ENCODE results near the gene HNRNPM. TPM values are rescaled to one million over a fixed set of nuclear protein-coding genes. Genes with fewer than 3 reads are reported as not detected.

The HNRNPM gene
- total and polyA plus RNA-seq, 2 experiments from 2014 or later: 69.3 to 159 TPM

GRCh38 chr19:8487137-8487851, 42.5 kb downstream of the HNRNPM start:
- no peak for TF ChIP-seq CTCF (IDR thresholded peaks at IDR 0.05; ENCODE audit: poor library complexity)
- no peak for TF ChIP-seq EZH2phosphoT487 (IDR thresholded peaks at IDR 0.05; ENCODE audit: low read depth, severe bottlenecking, unreplicated experiment)
- TF ChIP-seq EZH2 (IDR thresholded peaks at IDR 0.05; ENCODE audit: borderline replicate concordance): no peak
- Histone ChIP-seq H3K9me2 (replicated peaks; ENCODE audit: insufficient read depth) (no peaks in the 10 kb centered on the region), H3K79me2 (peaks cover 19% of the 10 kb centered on the region), H4K20me1 (ENCODE audit: insufficient read depth, poor library complexity, severe bottlenecking) (peaks cover 31% of the 10 kb centered on the region), H3K4me3 (no peak overlapping the region), H3K4me1 (ENCODE audit: insufficient read depth) (no peaks in the 10 kb centered on the region), H3K9me3 (ENCODE audit: low read depth) (no peaks in the 10 kb centered on the region), H3K27ac (no peak overlapping the region), H3K27me3 (no peaks in the 10 kb centered on the region), H3K36me3 (replicated peaks; ENCODE audit: insufficient read depth, low read depth) (no peaks in the 10 kb centered on the region), H2AFZ (no peak overlapping the region), H3K4me2 (no peak overlapping the region)
- DNase-seq (ENCODE audit: low spot score): no peak
- WGBS (ENCODE audit: low lambda C conversion rate, missing lambda C conversion rate): 94% methylated on average over 13 of the region's 13 CpGs

GRCh38 chr19:8488365-8488764, 43.6 kb downstream of the HNRNPM start:
- no peak for TF ChIP-seq EZH2phosphoT487 (IDR thresholded peaks at IDR 0.05; ENCODE audit: low read depth, severe bottlenecking, unreplicated experiment)
- TF ChIP-seq CTCF (IDR thresholded peaks at IDR 0.05; ENCODE audit: poor library complexity): no peak
- TF ChIP-seq EZH2 (IDR thresholded peaks at IDR 0.05; ENCODE audit: borderline replicate concordance): no peak
- Histone ChIP-seq H3K27ac (no peak overlapping the region), H3K36me3 (replicated peaks; ENCODE audit: insufficient read depth, low read depth) (no peaks in the 10 kb centered on the region), H2AFZ (no peak overlapping the region), H3K79me2 (peaks cover 9% of the 10 kb centered on the region), H3K4me1 (ENCODE audit: insufficient read depth) (no peaks in the 10 kb centered on the region), H3K4me3 (no peak overlapping the region), H3K9me3 (ENCODE audit: low read depth) (no peaks in the 10 kb centered on the region), H3K4me2 (no peak overlapping the region), H3K27me3 (no peaks in the 10 kb centered on the region), H3K9me2 (replicated peaks; ENCODE audit: insufficient read depth) (no peaks in the 10 kb centered on the region), H4K20me1 (ENCODE audit: insufficient read depth, poor library complexity, severe bottlenecking) (peaks cover 20% of the 10 kb centered on the region)
- no peak for DNase-seq (ENCODE audit: low spot score)
- WGBS (ENCODE audit: low lambda C conversion rate, missing lambda C conversion rate): 88% methylated on average over 15 of the region's 15 CpGs

GRCh38 chr19:8489561-8490394, 45.0 kb downstream of the HNRNPM start:
- DNase-seq (ENCODE audit: low spot score): no peak
- H2AFZ ChIP-seq: no peak overlapping the region
- H4K20me1 ChIP-seq (ENCODE audit: insufficient read depth, poor library complexity, severe bottlenecking): peaks cover 17% of the 10 kb centered on the region
- no peaks in the 10 kb centered on the region for H3K9me2 ChIP-seq (replicated peaks; ENCODE audit: insufficient read depth)
- no peak overlapping the region for H3K4me2 ChIP-seq
- H3K79me2 ChIP-seq: peaks cover 4% of the 10 kb centered on the region
- TF ChIP-seq EZH2phosphoT487 (IDR thresholded peaks at IDR 0.05; ENCODE audit: low read depth, severe bottlenecking, unreplicated experiment) (no peak), CTCF (IDR thresholded peaks at IDR 0.05; ENCODE audit: poor library complexity) (no peak), EZH2 (IDR thresholded peaks at IDR 0.05; ENCODE audit: borderline replicate concordance) (no peak)
- 91% methylated on average over 14 of the region's 25 CpGs for WGBS (ENCODE audit: low lambda C conversion rate, missing lambda C conversion rate)
- no peaks in the 10 kb centered on the region for H3K36me3 ChIP-seq (replicated peaks; ENCODE audit: insufficient read depth, low read depth)
- H3K4me3 ChIP-seq: no peak overlapping the region
- no peaks in the 10 kb centered on the region for H3K9me3 ChIP-seq (ENCODE audit: low read depth)
- no peaks in the 10 kb centered on the region for H3K4me1 ChIP-seq (ENCODE audit: insufficient read depth)
- H3K27ac ChIP-seq: no peak overlapping the region
- H3K27me3 ChIP-seq: no peaks in the 10 kb centered on the region

All from hepatocyte (in vitro differentiated cells).